DMS 273 (cell line): Measurements from ENCODE around the gene SETD2.
"Not testable (repeated sequence)": the region's sequence is repeated elsewhere in the genome, so short reads cannot be mapped to it uniquely, and the experiment has no call there.

Experiments
- DNase-seq: peaks from one replicate; lab custom pipeline; 2025; ENCODE audit not compliant: unreplicated experiment; lab: John Stamatoyannopoulos, UW

SETD2 gene

GRCh38 chr3:47164007-47164881 lies at the start of gene SETD2:
Gene SETD2, minus strand, starts transcription at chr3:47164113. Its CDS starts 189 bp downstream, at chr3:47163924.
- peak; percentile 93 for DNase-seq

- DNase-seq, result no peak
Observed at GRCh38 chr3:47210863-47211405, 47.0 kb upstream of the SETD2 start.

GRCh38 chr3:47206022-47206421 lies 42.1 kb upstream of the SETD2 start:
- not testable (repeated sequence) for DNase-seq

GRCh38 chr3:47204875-47205274 lies 41.0 kb upstream of the SETD2 start:
- no peak for DNase-seq

GRCh38 chr3:47202542-47202941 lies 38.6 kb upstream of the SETD2 start:
- DNase-seq, result no peak

GRCh38 chr3:47197287-47197686 lies 33.4 kb upstream of the SETD2 start:
- DNase-seq, result no peak

GRCh38 chr3:47194994-47195393 lies 31.1 kb upstream of the SETD2 start:
- no peak for DNase-seq

GRCh38 chr3:47193871-47194859 lies 30.3 kb upstream of the SETD2 start:
- no peak for DNase-seq

GRCh38 chr3:47186285-47186684 lies 22.4 kb upstream of the SETD2 start:
- DNase-seq, result no peak

- DNase-seq, result not testable (repeated sequence)
Observed at GRCh38 chr3:47181685-47182084, 17.8 kb upstream of the SETD2 start.

GRCh38 chr3:47180011-47180410 lies 16.1 kb upstream of the SETD2 start:
- not testable (repeated sequence) for DNase-seq

GRCh38 chr3:47176582-47176981 lies 12.7 kb upstream of the SETD2 start:
- no peak for DNase-seq

GRCh38 chr3:47163169-47164006 lies 525 bp downstream of the SETD2 start:
- peak; percentile 47 for DNase-seq

- DNase-seq, result peak; percentile 26
Observed at GRCh38 chr3:47162697-47163168, 1.2 kb downstream of the SETD2 start.

- DNase-seq, result no peak
Observed at GRCh38 chr3:47161983-47162696, 1.8 kb downstream of the SETD2 start.

- DNase-seq, result no peak
Observed at GRCh38 chr3:47159820-47160219, 4.1 kb downstream of the SETD2 start.

- no peak for DNase-seq
Observed at GRCh38 chr3:47158208-47158607, 5.7 kb downstream of the SETD2 start.

- DNase-seq, result no peak
Observed at GRCh38 chr3:47156396-47156795, 7.5 kb downstream of the SETD2 start.

GRCh38 chr3:47152578-47152977 lies 11.3 kb downstream of the SETD2 start:
- DNase-seq, result no peak

GRCh38 chr3:47151836-47152235 lies 12.1 kb downstream of the SETD2 start:
- DNase-seq, result no peak
